ENCODE data around the gene EXO1. TPM values are rescaled to one million over a fixed set of nuclear protein-coding genes. Genes with fewer than 3 reads are reported as not detected.
"Not testable (repeated sequence)": the region's sequence is repeated elsewhere in the genome, so short reads cannot be mapped to it uniquely, and the experiment has no call there.

The EXO1 gene
- total RNA-seq = under 1 TPM in 1 of 4 donors, not detected in 3; 0.39 TPM

DNA sequence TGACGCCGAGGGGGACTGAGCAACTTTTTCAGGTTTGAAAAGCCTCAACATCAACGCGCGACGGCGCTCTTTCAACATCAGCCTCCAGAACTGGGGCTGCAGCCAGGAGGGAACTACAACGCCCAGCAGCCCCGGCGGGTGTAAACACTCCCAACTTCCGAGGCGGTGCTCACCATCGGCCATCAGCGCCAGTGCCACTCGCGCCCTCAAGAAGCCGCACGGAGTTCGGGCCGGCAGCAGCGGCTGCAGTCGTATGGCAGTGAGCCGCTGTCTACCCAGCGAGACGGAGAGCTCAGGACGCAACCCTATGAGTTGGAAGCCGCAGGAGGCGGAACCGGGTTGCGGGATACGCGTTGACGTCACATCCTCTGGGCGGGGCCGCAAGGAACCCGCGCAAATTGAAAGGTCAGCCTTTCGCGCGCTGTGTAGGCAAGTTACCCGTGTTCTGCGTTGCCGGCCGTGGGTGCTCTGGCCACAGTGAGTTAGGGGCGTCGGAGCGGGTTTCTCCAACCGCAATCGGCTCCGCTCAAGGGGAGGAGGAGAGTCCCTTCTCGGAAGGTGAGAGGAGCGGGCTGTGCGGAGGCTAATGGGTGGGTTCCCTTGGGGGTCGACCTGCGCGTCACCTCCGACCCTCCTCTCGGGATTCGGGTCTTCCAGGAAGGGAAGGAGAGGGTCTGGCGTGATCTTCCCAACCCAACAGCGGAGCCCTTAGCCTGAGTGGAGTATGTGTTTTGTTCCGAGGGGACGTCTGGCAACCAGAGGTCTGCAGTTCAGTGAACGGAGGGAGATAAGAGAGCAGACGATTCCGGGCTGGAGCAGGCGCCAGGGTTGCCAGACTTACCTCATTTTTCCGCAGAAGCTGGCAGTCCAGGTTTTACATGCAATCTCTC is at the start of gene EXO1:
Gene EXO1, plus strand, starts transcription at position 409 of the 890 bp plus-strand sequence. CDS start 2,222 bp downstream, outside the sequence.
- 0 to 1% methylated on average over 30 to 65 of the region's 68 CpGs for WGBS, 2 donors
- DNase-seq (ENCODE audit: low spot score in 2 of 2) = peak; percentile 65 to 82
- Histone ChIP-seq H3K27ac (peak within 1 kb of the TSS; percentile 95 to 99 (median 98)), H3K4me3 (peak within 1 kb of the TSS; percentile 62 to 98 (median 76)), H3K4me1 (peaks cover 0 to 13% (median 7%) of the 10 kb centered on the region in 4 donors), H3K9me3 (no peaks in the 10 kb centered on the region), H3K27me3 (no peaks in the 10 kb centered on the region), H3K36me3 (no peaks in the 10 kb centered on the region)
- peak; percentile 77 to 92 for TF ChIP-seq EP300 (IDR thresholded peaks at IDR 0.05)
- TF ChIP-seq, protein P1, sequence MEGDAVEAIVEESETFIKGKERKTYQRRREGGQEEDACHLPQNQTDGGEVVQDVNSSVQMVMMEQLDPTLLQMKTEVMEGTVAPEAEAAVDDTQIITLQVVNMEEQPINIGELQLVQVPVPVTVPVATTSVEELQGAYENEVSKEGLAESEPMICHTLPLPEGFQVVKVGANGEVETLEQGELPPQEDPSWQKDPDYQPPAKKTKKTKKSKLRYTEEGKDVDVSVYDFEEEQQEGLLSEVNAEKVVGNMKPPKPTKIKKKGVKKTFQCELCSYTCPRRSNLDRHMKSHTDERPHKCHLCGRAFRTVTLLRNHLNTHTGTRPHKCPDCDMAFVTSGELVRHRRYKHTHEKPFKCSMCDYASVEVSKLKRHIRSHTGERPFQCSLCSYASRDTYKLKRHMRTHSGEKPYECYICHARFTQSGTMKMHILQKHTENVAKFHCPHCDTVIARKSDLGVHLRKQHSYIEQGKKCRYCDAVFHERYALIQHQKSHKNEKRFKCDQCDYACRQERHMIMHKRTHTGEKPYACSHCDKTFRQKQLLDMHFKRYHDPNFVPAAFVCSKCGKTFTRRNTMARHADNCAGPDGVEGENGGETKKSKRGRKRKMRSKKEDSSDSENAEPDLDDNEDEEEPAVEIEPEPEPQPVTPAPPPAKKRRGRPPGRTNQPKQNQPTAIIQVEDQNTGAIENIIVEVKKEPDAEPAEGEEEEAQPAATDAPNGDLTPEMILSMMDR (IDR thresholded peaks at IDR 0.05) = peak in 4 of 5 experiments; percentile 18 to 27 (median 23)
- peak in 1 of 2 donors; percentile 25 for TF ChIP-seq POLR2A (IDR thresholded peaks at IDR 0.05)

DNA sequence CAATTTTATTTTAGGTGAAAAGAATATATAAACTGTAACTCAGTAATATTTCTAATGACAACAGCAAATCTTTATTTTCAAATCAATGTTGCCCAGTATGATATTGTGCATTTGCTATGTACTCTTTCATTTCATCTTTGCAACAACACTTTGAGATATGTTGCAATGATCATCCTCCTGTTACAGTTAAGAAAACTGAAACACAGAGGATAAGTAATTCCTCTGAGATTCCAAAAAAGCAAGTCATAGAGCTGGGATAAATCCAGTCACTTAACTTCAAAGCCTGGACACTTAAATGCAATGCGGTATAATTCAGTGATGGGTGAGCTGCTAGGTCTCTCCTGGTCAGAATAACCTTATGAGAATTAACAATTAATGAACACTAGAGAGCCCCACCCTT is 48.6 kb upstream of the EXO1 start:
- DNase-seq (ENCODE audit: low spot score in 2 of 2) = no peak
- Histone ChIP-seq H3K27me3 (no peaks in the 10 kb centered on the region), H3K4me1 (no peaks in the 10 kb centered on the region), H3K9me3 (no peaks in the 10 kb centered on the region), H3K36me3 (no peaks in the 10 kb centered on the region), H3K27ac (no peak overlapping the region), H3K4me3 (no peak overlapping the region)
- 85 to 98% methylated on average over 1 of the region's 1 CpG for WGBS, 2 donors
- TF ChIP-seq POLR2A (IDR thresholded peaks at IDR 0.05) = no peak
- TF ChIP-seq, protein P1 (IDR thresholded peaks at IDR 0.05) = no peak
- TF ChIP-seq EP300 (IDR thresholded peaks at IDR 0.05) = no peak

DNA sequence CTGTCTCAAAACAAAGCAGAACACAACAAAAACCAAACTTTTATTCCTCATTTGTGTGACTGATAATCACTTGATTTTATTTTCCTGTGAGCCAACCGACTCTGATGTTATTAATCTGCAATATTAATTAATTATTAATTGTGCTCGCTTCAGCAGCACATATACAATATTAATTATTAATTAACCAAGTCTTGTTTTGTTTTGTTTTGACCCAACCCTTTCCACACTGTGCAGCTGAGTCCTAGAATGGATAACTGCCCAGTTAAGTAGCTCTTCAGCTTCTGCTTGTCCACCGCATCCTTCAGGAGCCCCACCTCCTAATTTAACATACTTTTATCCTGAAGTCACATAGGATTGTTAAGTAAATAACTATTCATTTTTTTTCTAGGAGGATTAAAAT is 47.4 kb upstream of the EXO1 start:
- no peaks in the 10 kb centered on the region for H3K36me3 ChIP-seq
- 79 to 86% methylated on average over 3 of the region's 3 CpGs for WGBS, 2 donors
- no peak for DNase-seq (ENCODE audit: low spot score in 2 of 2)
- no peak overlapping the region for H3K27ac ChIP-seq
- no peak for TF ChIP-seq POLR2A (IDR thresholded peaks at IDR 0.05)
- no peak for TF ChIP-seq EP300 (IDR thresholded peaks at IDR 0.05)
- TF ChIP-seq, protein P1 (IDR thresholded peaks at IDR 0.05) = no peak
- no peaks in the 10 kb centered on the region for H3K27me3 ChIP-seq
- H3K4me3 ChIP-seq = no peak overlapping the region
- no peaks in the 10 kb centered on the region for H3K4me1 ChIP-seq
- no peaks in the 10 kb centered on the region for H3K9me3 ChIP-seq

DNA sequence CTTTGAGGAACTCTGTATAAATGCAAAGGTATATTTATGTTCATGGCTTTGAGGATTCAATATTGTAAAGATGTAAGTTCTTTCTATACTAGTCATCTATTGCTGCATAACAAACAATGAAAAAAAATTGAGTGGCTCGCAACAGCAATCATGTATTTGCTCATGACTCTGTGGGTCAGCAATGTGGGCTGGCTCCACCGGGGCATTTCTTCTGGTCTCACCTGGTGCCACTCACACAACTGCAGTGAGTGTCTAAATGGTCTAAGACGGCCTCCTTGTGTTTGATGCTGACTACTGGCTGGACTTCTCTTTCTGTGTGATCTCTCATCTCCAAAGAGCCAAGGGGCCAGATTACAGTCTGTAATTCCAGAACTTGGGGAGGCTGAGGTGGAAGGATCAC is 45.1 kb upstream of the EXO1 start:
- Histone ChIP-seq H3K27ac (no peak overlapping the region), H3K4me1 (no peaks in the 10 kb centered on the region), H3K36me3 (no peaks in the 10 kb centered on the region), H3K4me3 (no peak overlapping the region), H3K27me3 (no peaks in the 10 kb centered on the region), H3K9me3 (no peaks in the 10 kb centered on the region)
- 84 to 85% methylated on average over 3 of the region's 3 CpGs for WGBS, 2 donors
- TF ChIP-seq, protein P1 (IDR thresholded peaks at IDR 0.05) = no peak
- TF ChIP-seq EP300 (IDR thresholded peaks at IDR 0.05) = no peak
- no peak for DNase-seq (ENCODE audit: low spot score in 2 of 2)

DNA sequence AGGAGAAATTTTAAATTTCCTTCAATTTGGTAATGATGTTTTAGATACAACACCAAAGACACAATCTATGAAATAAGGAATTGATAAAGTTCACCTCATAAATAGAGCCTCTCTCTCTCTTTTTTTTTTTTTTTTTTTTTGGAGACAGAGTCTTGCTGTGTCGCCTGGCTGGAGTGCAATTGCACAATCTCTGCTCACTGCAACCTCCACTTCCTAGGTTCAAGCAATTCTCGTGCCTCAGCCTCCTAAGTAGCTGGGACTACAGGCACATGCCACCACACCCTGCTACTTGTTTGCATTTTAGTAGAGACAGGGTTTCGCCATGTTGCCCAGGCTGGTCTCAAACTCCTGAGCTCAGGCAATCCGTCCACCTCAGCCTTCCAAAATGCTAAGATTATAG is 43.3 kb upstream of the EXO1 start:
- DNase-seq (ENCODE audit: low spot score in 2 of 2); H3K27ac ChIP-seq; H3K36me3 ChIP-seq; H3K9me3 ChIP-seq; H3K27me3 ChIP-seq; H3K4me1 ChIP-seq; H3K4me3 ChIP-seq: not testable (repeated sequence)
- 86 to 89% methylated on average over 4 of the region's 4 CpGs for WGBS, 2 donors
